K562 (cell line): ENCODE data around the gene SYNPO. TPM values are rescaled to one million over a fixed set of nuclear protein-coding genes. Genes with fewer than 3 reads are reported as not detected.
A peak's percentile ranks its signal among the peaks of the same experiment; 100 is the strongest.

Experiments
- ATAC-seq: fragments of 200-7000 bp; cut with Tn5 transposase; 3 replicates; pipeline ENCODE4 v1.9.1; 2020; ENCODE audit warnings: moderate library complexity
- BruUV-seq: library from RNA; stranded (reverse); fragments of 400-500 nt; replicated peaks from 2 replicates; lab custom pipeline; 2021; lab: Mats Ljungman, UMichigan
- CTCF ChIA-PET: fragments of 300-600 bp; formaldehyde crosslinking; extraction: SDS; loops from one replicate; lab custom pipeline; 2021; ENCODE audit warnings: low intra/inter-chr PET ratio; lab: Yijun Ruan, JAX
- POLR2A ChIA-PET: fragments of 300-600, 350-650 bp; sonication (Branson Sonifier 250); formaldehyde crosslinking; extraction: SDS; loops from one replicate; lab custom pipeline; 2021; ENCODE audit warnings: antibody characterized with exemption, inconsistent platforms; lab: Yijun Ruan, JAX
- DNase-seq, 4 experiments: peaks; one replicate each; pipeline versions ENCODE4 v3.0.0 to v3.0.0-alpha.2; 2011 to 2018; ENCODE audit warnings: low spot score in 3 of 4, mixed read lengths in 3 of 4; ENCODE audit errors: extremely low read depth in 1 of 4
- FAIRE-seq: peaks from 2 replicates; lab custom pipeline; 2011; peaks lifted over from hg19 to GRCh38; lab: Jason Lieb, UNC
- H2AFZ ChIP-seq: 2 replicates; pipeline ENCODE4 v1.6.0; 2011; ENCODE audit warnings: low read depth, low read length, control low read depth, inconsistent platforms
- H3K27ac ChIP-seq: fragments of 200-600 bp; 3 replicates; pipeline ENCODE4 v1.8.0; 2011; ENCODE audit warnings: low read depth, mild to moderate bottlenecking, control low read depth, inconsistent platforms, low read length, moderate library complexity, mixed read lengths; ENCODE audit errors: extremely low read depth
- H3K27me3 ChIP-seq, 2 experiments: fragments of 300-600 bp in 1 of 2; 2 replicates in 1 of 2; 3 replicates in 1 of 2; pipeline versions ENCODE4 v1.6.0 to v1.8.0; 2011; ENCODE audit warnings: inconsistent platforms in 2 of 2, low read length in 2 of 2, mild to moderate bottlenecking in 1 of 2, mixed read lengths in 1 of 2, moderate library complexity in 1 of 2; ENCODE audit not compliant: control insufficient read depth in 2 of 2, insufficient read depth in 2 of 2
- H3K36me3 ChIP-seq: fragments of 300-600 bp; 3 replicates; pipeline ENCODE4 v1.8.0; 2011; ENCODE audit warnings: mild to moderate bottlenecking, low read length, inconsistent platforms; ENCODE audit not compliant: control insufficient read depth, insufficient read depth
- H3K4me1 ChIP-seq, 2 experiments: fragments of 200-600 bp in 1 of 2; replicated peaks in 1 of 2; 2 replicates in 1 of 2; 3 replicates in 1 of 2; pipeline versions ENCODE4 v1.5.1 to v1.8.0; 2011; ENCODE audit warnings: inconsistent platforms in 2 of 2, low read length in 2 of 2, mild to moderate bottlenecking in 1 of 2, mixed read lengths in 1 of 2, moderate library complexity in 1 of 2; ENCODE audit not compliant: control insufficient read depth in 2 of 2, insufficient read depth in 2 of 2
- H3K4me2 ChIP-seq: 2 replicates; pipeline ENCODE4 v1.6.1; 2011; ENCODE audit warnings: low read length, control low read depth, inconsistent platforms, mixed read lengths; ENCODE audit not compliant: insufficient read depth
- H3K4me3 ChIP-seq: fragments of 200-600 bp; sonication (generic), shearing (Covaris generic); 2 replicates; pipeline ENCODE4 v1.5.1; 2016; ENCODE audit warnings: control low read depth, inconsistent platforms
- H3K79me2 ChIP-seq: fragments of 200-600 bp; 3 replicates; pipeline ENCODE4 v1.8.0; 2011; ENCODE audit warnings: low read length, inconsistent platforms; ENCODE audit not compliant: control insufficient read depth, insufficient read depth
- H3K9ac ChIP-seq, 2 experiments: 2 replicates each; pipeline versions ENCODE4 v1.6.0 to v1.6.1; 2011; ENCODE audit warnings: low read depth in 2 of 2, low read length in 2 of 2, control low read depth in 1 of 2, inconsistent platforms in 1 of 2, mild to moderate bottlenecking in 1 of 2, mixed read lengths in 1 of 2; ENCODE audit not compliant: insufficient read depth in 1 of 2
- H3K9me1 ChIP-seq: one replicate; pipeline ENCODE4 v1.6.0; 2011; ENCODE audit warnings: inconsistent platforms, mild to moderate bottlenecking, low read length, moderate library complexity; ENCODE audit not compliant: control insufficient read depth, insufficient read depth
- H3K9me3 ChIP-seq: replicated peaks from 2 replicates; pipeline ENCODE4 v1.5.1; 2011; ENCODE audit warnings: low read depth, low read length, inconsistent platforms; ENCODE audit not compliant: control insufficient read depth, insufficient read depth
- H4K20me1 ChIP-seq: replicated peaks from 2 replicates; pipeline ENCODE4 v1.6.1; 2011; ENCODE audit warnings: low read length, inconsistent platforms, mixed read lengths; ENCODE audit not compliant: control insufficient read depth, insufficient read depth
- GATA2 ChIP-seq: sonication (generic); formaldehyde crosslinking; IDR thresholded peaks from 2 replicates; pipeline ENCODE4 v1.4.0; 2020; ENCODE audit warnings: mild to moderate bottlenecking, missing genetic modification reagents
- HCFC1 ChIP-seq: IDR thresholded peaks from 2 replicates; pipeline ENCODE4 v1.6.1; 2012; ENCODE audit warnings: low read depth, low read length, improper control_type of control experiment
- KDM1A ChIP-seq, 2 experiments: fragments of 450-650 bp; IDR thresholded peaks; 2 replicates each; pipeline ENCODE4 v1.6.1; 2016; ENCODE audit warnings: mild to moderate bottlenecking in 2 of 2
- MBD1 ChIP-seq: fragments of 250-450 bp; sonication (Bioruptor Pico); IDR thresholded peaks from 2 replicates; pipeline ENCODE4 v1.8.0; 2022; ENCODE audit warnings: inconsistent platforms
- MTA2 ChIP-seq: fragments of 450-650 bp; IDR thresholded peaks from 2 replicates; pipeline ENCODE4 v1.6.1; 2016; ENCODE audit warnings: low read depth
- SP1 ChIP-seq: sonication (generic); formaldehyde crosslinking; IDR thresholded peaks from 2 replicates; pipeline ENCODE4 v1.8.1; 2022; ENCODE audit warnings: mild to moderate bottlenecking, missing genetic modification reagents
- TEAD4 ChIP-seq, 2 experiments: sonication (generic) in 1 of 2; formaldehyde crosslinking in 1 of 2; IDR thresholded peaks; 2 replicates each; pipeline versions ENCODE4 v1.6.1 to v1.8.0; 2012 to 2022; ENCODE audit warnings: borderline replicate concordance in 1 of 2, inconsistent platforms in 1 of 2, low read length in 1 of 2, mild to moderate bottlenecking in 1 of 2, missing genetic modification reagents in 1 of 2
- ZNF407 ChIP-seq: fragments of 450-650 bp; IDR thresholded peaks from 2 replicates; pipeline ENCODE4 v1.6.1; 2016; ENCODE audit warnings: low read depth
- WGBS: fragments of 100-300 bp; shearing (Covaris generic); methylation state at CpG from one replicate; pipeline ENCODE4 v1.1.6; 2016; ENCODE audit warnings: low coverage, mixed read lengths; ENCODE audit not compliant: insufficient coverage; ENCODE audit errors: missing lambda C conversion rate; 5-methylcytosine and 5-hydroxymethylcytosine counted together
- in situ Hi-C: fragments of 300-500 bp; cut with MboI; formaldehyde crosslinking; loops from 4 replicates; pipeline ENCODE4 v1.15.0; 2018; ENCODE audit warnings: inconsistent platforms, mixed read lengths
- intact Hi-C: fragments of 100-400 bp; cut with micrococcal nuclease; formaldehyde crosslinking; loops from 2 replicates; pipeline ENCODE4 v1.14.2; 2022
- polyA plus RNA-seq, 8 experiments: library from polyadenylated mRNA; depleted of rRNA in 4 of 8; stranded (reverse) in 5 of 8; unstranded in 3 of 8; fragments of >200 nt; fragmentation: Nextera tagmentation in 2 of 8; fragmentation: Illumina TruSeq in 1 of 8; extraction: Ambion mirVana in 2 of 8; extraction: Trizol in 1 of 8; gene quantifications; 2 replicates each; pipeline versions ENCODE4 v1.2.1 to v1.2.3, GENCODE V29; 2011 to 2014; ENCODE audit warnings: inconsistent platforms in 1 of 8, missing spikeins in 1 of 8
- total RNA-seq, 7 experiments: library from RNA; depleted of rRNA in 6 of 7; stranded (reverse); fragments of >200 nt in 6 of 7; fragmentation: Illumina TruSeq in 2 of 7; extraction: Trizol in 2 of 7; gene quantifications; 2 replicates each; pipeline versions ENCODE4 v1.2.1 to v1.2.3, GENCODE V29; 2011 to 2021; ENCODE audit warnings: low replicate concordance in 1 of 7
- TF ChIP-seq, protein P1 (sequence below): fragments of 200-800 bp; sonication (Bioruptor generic); IDR thresholded peaks from 2 replicates; pipeline ENCODE4 v1.6.1; 2017; ENCODE audit warnings: missing genetic modification characterization, missing compliant biosample characterization

SYNPO gene
- total and polyA plus RNA-seq, 9 of the 15 experiments (the other 6 are each of a cell fraction or from before 2014, with no cell fraction given), result 0.01 to 0.31 (median 0.03) TPM; not detected in 4

GRCh38 chr5:150616024-150616470 lies 24.4 kb upstream of the SYNPO start:
- no TSS peak for BruUV-seq
- TF ChIP-seq, protein P1, sequence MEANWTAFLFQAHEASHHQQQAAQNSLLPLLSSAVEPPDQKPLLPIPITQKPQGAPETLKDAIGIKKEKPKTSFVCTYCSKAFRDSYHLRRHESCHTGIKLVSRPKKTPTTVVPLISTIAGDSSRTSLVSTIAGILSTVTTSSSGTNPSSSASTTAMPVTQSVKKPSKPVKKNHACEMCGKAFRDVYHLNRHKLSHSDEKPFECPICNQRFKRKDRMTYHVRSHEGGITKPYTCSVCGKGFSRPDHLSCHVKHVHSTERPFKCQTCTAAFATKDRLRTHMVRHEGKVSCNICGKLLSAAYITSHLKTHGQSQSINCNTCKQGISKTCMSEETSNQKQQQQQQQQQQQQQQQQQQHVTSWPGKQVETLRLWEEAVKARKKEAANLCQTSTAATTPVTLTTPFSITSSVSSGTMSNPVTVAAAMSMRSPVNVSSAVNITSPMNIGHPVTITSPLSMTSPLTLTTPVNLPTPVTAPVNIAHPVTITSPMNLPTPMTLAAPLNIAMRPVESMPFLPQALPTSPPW (CRISPR knock-in tag), result peak; percentile 12; the same call in 1 of the 2 replicates
- peak; percentile 87 for TF ChIP-seq TEAD4 (IDR thresholded peaks at IDR 0.05; ENCODE audit: low read length)
- no peak for TF ChIP-seq TEAD4 (CRISPR knock-in tag; IDR thresholded peaks at IDR 0.05; ENCODE audit: borderline replicate concordance)
- TF ChIP-seq GATA2 (CRISPR knock-in tag), result no peak; the same call in 1 of the 2 replicates
- no peak for TF ChIP-seq SP1 (CRISPR knock-in tag)
- TF ChIP-seq HCFC1, result no peak
- no peak for TF ChIP-seq ZNF407
- TF ChIP-seq MTA2, result peak; percentile 50; the same call in 1 of the 2 replicates
- TF ChIP-seq MBD1 (CRISPR knock-in tag), result no peak
- peak; percentile 98 for TF ChIP-seq KDM1A (IDR thresholded peaks at IDR 0.05)

More at GRCh38 chr5:150616024-150616470, 24.4 kb upstream of the SYNPO start:
- H3K9me1 ChIP-seq, result peaks cover 3% of the 10 kb centered on the region
- no peaks in the 10 kb centered on the region for H3K9me3 ChIP-seq
- no peak overlapping the region for H2AFZ ChIP-seq
- in situ Hi-C loops (no loop called here), intact Hi-C loops (no loop called here)
- peaks cover 21% of the 10 kb centered on the region for H4K20me1 ChIP-seq
- H3K27me3 ChIP-seq, result peaks cover 33 to 68% of the 10 kb centered on the region in 2 experiments; a peak in 4 of 5 replicates
- FAIRE-seq (peak; percentile 11), ATAC-seq (peak; percentile 70; the same call in 2 of the 3 replicates), DNase-seq (peak; percentile 52 to 67 (median 61))
- CTCF ChIA-PET, result no interaction called here
- peaks cover 0 to 11% of the 10 kb centered on the region in 2 experiments; a peak in 2 of 5 replicates for H3K4me1 ChIP-seq
- POLR2A ChIA-PET, result no interaction called here
- WGBS, result 0% methylated on average over 5 of the region's 5 CpGs
- no peaks in the 10 kb centered on the region for H3K79me2 ChIP-seq
- H3K27ac ChIP-seq, result no peak overlapping the region
- H3K4me2 ChIP-seq, result no peak overlapping the region
- H3K9ac ChIP-seq, result no peak overlapping the region; a peak in 1 of 4 replicates
- no peaks in the 10 kb centered on the region for H3K36me3 ChIP-seq
- no peak overlapping the region for H3K4me3 ChIP-seq
